NAMALWA (cell line): ENCODE data around the gene DTX1.
A peak's percentile ranks its signal among the peaks of the same experiment; 100 is the strongest.
"Not testable (repeated sequence)": the region's sequence is repeated elsewhere in the genome, so short reads cannot be mapped to it uniquely, and the experiment has no call there.

ENCODE experiments used
- DNase-seq: peaks from one replicate; pipeline ENCODE4 v3.0.0-alpha.2; 2015; ENCODE audit warnings: low spot score

The DTX1 gene

GRCh38 chr12:113115455-113116126, 59.1 kb downstream of the DTX1 start:
- no peak for DNase-seq

GRCh38 chr12:113116875-113117274, 60.3 kb downstream of the DTX1 start:
- DNase-seq = no peak

GRCh38 chr12:113117684-113118083, 61.2 kb downstream of the DTX1 start:
- not testable (repeated sequence) for DNase-seq

GRCh38 chr12:113118142-113118541, 61.6 kb downstream of the DTX1 start:
- DNase-seq = no peak

- DNase-seq = no peak
Observed at GRCh38 chr12:113119980-113120669, 63.6 kb downstream of the DTX1 start.

GRCh38 chr12:113120670-113121370, 64.3 kb downstream of the DTX1 start:
- peak; percentile 59 for DNase-seq

- DNase-seq = no peak
Observed at GRCh38 chr12:113127791-113128199, 71.3 kb downstream of the DTX1 start.

GRCh38 chr12:113128802-113129663, 72.5 kb downstream of the DTX1 start:
- peak; percentile 41 for DNase-seq

GRCh38 chr12:113129664-113130456, 73.3 kb downstream of the DTX1 start:
- DNase-seq = no peak

- peak; percentile 64 for DNase-seq
Observed at GRCh38 chr12:113130457-113131135, 74.1 kb downstream of the DTX1 start.

GRCh38 chr12:113131556-113131955, 75.0 kb downstream of the DTX1 start:
- peak; percentile 44 for DNase-seq

GRCh38 chr12:113133036-113133435, 76.5 kb downstream of the DTX1 start:
- no peak for DNase-seq

- no peak for DNase-seq
Observed at GRCh38 chr12:113133666-113134065, 77.1 kb downstream of the DTX1 start.

- peak; percentile 34 for DNase-seq
Observed at GRCh38 chr12:113134071-113134470, 77.5 kb downstream of the DTX1 start.

GRCh38 chr12:113134521-113134951, 78.0 kb downstream of the DTX1 start:
- DNase-seq = peak; percentile 50

GRCh38 chr12:113135178-113136127, 78.9 kb downstream of the DTX1 start, which contains the start of gene RASAL1:
TSS of gene RASAL1 (minus strand) at chr12:113135761. CDS start at chr12:113135462, 299 bp downstream.
- peak; percentile 95 for DNase-seq

GRCh38 chr12:113136128-113136989, 79.8 kb downstream of the DTX1 start:
- DNase-seq = peak; percentile 69

GRCh38 chr12:113136990-113137511, 80.5 kb downstream of the DTX1 start:
- no peak for DNase-seq
